Measurements from ENCODE around the gene ACOXL.
"Not testable (repeated sequence)": the region's sequence is repeated elsewhere in the genome, so short reads cannot be mapped to it uniquely, and the experiment has no call there.

Gene ACOXL

DNA sequence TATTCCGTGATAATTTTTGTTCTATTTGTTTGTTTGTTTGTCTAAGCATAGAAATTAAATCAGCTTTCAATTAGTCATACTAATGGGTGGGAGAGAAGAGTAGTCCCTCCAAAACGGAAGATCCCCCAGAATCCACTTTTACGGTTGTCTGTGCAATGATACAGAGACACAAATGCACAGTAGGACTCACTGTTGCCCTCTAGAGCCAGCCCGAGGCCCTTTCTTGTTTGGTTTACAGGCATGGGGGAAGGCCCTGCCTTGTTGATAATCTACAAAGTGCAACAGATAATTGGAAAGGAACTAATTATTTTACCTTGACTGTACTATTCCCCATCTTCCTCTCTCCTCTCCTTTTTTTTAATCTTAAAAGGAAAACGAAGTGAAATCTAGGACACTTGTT is 121.1 kb downstream of the ACOXL start:
- no peak for FAIRE-seq
- TF ChIP-seq SPI1 (IDR thresholded peaks at IDR 0.05; ENCODE audit: low read depth, low read length) (no peak), TAF1 (IDR thresholded peaks at IDR 0.05; ENCODE audit: low read depth, low read length) (no peak), POU2F2 (IDR thresholded peaks at IDR 0.05; ENCODE audit: low read depth, low read length) (no peak), PAX5 (IDR thresholded peaks at IDR 0.05; ENCODE audit: insufficient read depth, low read length, severe bottlenecking) (no peak), POLR2A (IDR thresholded peaks at IDR 0.05; ENCODE audit: low read depth, low read length) (no peak), POLR2AphosphoS5 (IDR thresholded peaks at IDR 0.05; ENCODE audit: low read depth, low read length) (no peak)
- no peak for DNase-seq (ENCODE audit: insufficient read length, low spot score)

DNA sequence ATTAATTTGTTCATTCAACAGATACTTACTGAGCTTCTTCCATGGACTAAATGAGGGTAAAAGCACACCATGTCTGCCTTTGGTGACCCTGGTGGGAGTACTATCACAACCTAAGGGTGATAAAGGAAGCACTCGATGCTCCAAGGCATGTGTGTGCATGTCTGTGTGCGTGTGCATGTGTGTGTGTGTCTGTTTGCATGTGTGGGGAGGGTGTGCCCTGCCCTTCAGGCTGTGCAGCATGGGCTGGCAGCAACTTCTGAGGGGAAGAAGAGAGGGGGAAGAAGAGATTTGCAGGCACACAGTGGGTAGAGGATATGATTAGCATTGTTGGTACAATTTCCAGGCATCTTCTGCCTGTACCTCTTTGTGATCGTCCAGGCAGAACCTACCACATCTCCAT is 121.6 kb downstream of the ACOXL start:
- TF ChIP-seq SPI1 (IDR thresholded peaks at IDR 0.05; ENCODE audit: low read depth, low read length) (no peak), POU2F2 (IDR thresholded peaks at IDR 0.05; ENCODE audit: low read depth, low read length) (no peak), POLR2A (IDR thresholded peaks at IDR 0.05; ENCODE audit: low read depth, low read length) (no peak), POLR2AphosphoS5 (IDR thresholded peaks at IDR 0.05; ENCODE audit: low read depth, low read length) (no peak), TAF1 (IDR thresholded peaks at IDR 0.05; ENCODE audit: low read depth, low read length) (no peak)
- DNase-seq (ENCODE audit: insufficient read length, low spot score): no peak
- FAIRE-seq: no peak

DNA sequence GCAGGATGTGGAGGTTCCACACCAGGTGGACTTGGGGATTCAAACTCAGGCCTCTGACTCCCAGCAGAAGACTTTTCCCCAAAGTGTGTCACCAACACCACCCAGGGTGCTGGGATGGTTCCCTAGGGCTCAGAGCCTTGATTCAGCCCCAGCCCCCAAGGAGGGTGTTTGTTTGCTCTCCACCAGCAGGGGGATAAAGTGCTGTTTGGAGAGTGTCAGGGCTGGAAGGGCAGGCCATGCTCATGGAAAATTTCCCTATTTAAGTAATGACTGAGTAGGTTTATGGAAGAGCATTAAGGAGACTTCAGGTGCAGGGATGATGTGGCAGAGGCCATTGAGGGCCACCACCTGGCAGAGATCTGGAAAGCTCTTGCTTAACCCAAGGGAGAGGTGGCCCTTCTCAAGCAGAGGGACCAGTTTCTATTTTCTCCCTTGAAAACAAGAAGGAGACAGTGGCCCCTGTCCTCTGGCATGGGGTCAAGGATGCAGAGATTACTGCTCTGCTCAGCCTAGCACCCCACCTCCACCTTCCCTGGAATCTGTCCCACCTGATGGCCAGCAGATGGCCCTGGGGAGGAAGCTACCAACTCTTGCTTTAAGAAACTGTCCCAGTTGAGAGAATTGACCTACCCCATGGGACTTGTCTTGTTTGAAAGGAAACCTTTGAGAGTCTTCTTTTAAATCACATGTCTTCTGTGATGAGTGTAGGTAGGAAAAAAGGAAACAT is 122.1 kb downstream of the ACOXL start:
- TF ChIP-seq POLR2AphosphoS5 (IDR thresholded peaks at IDR 0.05; ENCODE audit: low read depth, low read length) (no peak), PAX5 (IDR thresholded peaks at IDR 0.05; ENCODE audit: insufficient read depth, low read length, severe bottlenecking) (no peak), TAF1 (IDR thresholded peaks at IDR 0.05; ENCODE audit: low read depth, low read length) (no peak), SPI1 (IDR thresholded peaks at IDR 0.05; ENCODE audit: low read depth, low read length) (no peak), POLR2A (IDR thresholded peaks at IDR 0.05; ENCODE audit: low read depth, low read length) (no peak), POU2F2 (IDR thresholded peaks at IDR 0.05; ENCODE audit: low read depth, low read length) (no peak)
- FAIRE-seq (no peak), DNase-seq (ENCODE audit: insufficient read length, low spot score) (no peak)

GRCh38 chr2:110855841-110856240 is 123.5 kb downstream of the ACOXL start:
- not testable (repeated sequence) for FAIRE-seq

DNA sequence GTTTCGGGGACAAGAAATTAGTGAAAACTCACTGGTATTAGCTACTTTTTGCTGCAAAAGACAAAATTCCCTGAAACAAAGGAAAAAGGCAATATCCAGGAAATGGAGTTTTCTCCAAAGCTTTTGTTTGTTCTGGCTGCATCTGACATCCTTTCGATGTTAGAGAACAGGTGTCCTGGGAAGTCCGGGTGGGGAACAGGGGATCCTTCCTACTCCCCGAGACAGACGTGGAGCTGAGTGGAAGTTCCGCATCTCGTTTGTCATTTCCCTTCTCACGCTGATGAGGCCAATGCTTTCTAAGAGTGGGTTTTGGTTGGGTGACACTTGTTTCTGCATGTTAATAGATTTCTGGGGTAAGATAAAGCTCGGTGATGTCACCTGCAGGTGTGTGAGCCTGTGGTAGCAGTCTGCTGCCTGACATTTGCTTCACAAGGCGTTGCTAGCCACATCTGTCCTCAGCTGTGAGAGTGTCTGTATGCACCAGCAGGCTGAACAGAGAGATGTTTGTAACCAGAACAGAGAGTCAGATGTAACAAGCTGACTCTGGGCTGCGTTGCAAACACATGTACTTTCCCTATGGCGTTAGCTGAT is 125.9 kb downstream of the ACOXL start:
- DNase-seq (ENCODE audit: insufficient read length, low spot score): no peak
- FAIRE-seq: peak; percentile 9
- TF ChIP-seq TAF1 (IDR thresholded peaks at IDR 0.05; ENCODE audit: low read depth, low read length): no peak
- no peak for TF ChIP-seq SPI1 (IDR thresholded peaks at IDR 0.05; ENCODE audit: low read depth, low read length)
- no peak for TF ChIP-seq POLR2AphosphoS5 (IDR thresholded peaks at IDR 0.05; ENCODE audit: low read depth, low read length)
- TF ChIP-seq POLR2A (IDR thresholded peaks at IDR 0.05; ENCODE audit: low read depth, low read length): no peak
- TF ChIP-seq PAX5 (IDR thresholded peaks at IDR 0.05; ENCODE audit: insufficient read depth, low read length, severe bottlenecking): no peak
- TF ChIP-seq POU2F2 (IDR thresholded peaks at IDR 0.05; ENCODE audit: low read depth, low read length): no peak

More at GRCh38 chr2:110855841-110856240, 123.5 kb downstream of the ACOXL start:
- DNase-seq (ENCODE audit: insufficient read length, low spot score): not testable (repeated sequence)

- TF ChIP-seq SPI1 (IDR thresholded peaks at IDR 0.05; ENCODE audit: low read depth, low read length) (no peak), POU2F2 (IDR thresholded peaks at IDR 0.05; ENCODE audit: low read depth, low read length) (no peak), POLR2AphosphoS5 (IDR thresholded peaks at IDR 0.05; ENCODE audit: low read depth, low read length) (no peak), PAX5 (IDR thresholded peaks at IDR 0.05; ENCODE audit: insufficient read depth, low read length, severe bottlenecking) (no peak), TAF1 (IDR thresholded peaks at IDR 0.05; ENCODE audit: low read depth, low read length) (no peak)
- FAIRE-seq (no peak), DNase-seq (ENCODE audit: insufficient read length, low spot score) (no peak)
Measured at GRCh38 chr2:110858993-110859701, 126.8 kb downstream of the ACOXL start.

GRCh38 chr2:110860630-110861029 is 128.3 kb downstream of the ACOXL start:
- TF ChIP-seq POLR2AphosphoS5 (IDR thresholded peaks at IDR 0.05; ENCODE audit: low read depth, low read length) (no peak), POLR2A (IDR thresholded peaks at IDR 0.05; ENCODE audit: low read depth, low read length) (no peak), PAX5 (IDR thresholded peaks at IDR 0.05; ENCODE audit: insufficient read depth, low read length, severe bottlenecking) (no peak), SPI1 (IDR thresholded peaks at IDR 0.05; ENCODE audit: low read depth, low read length) (no peak), POU2F2 (IDR thresholded peaks at IDR 0.05; ENCODE audit: low read depth, low read length) (no peak), TAF1 (IDR thresholded peaks at IDR 0.05; ENCODE audit: low read depth, low read length) (no peak)
- FAIRE-seq (no peak), DNase-seq (ENCODE audit: insufficient read length, low spot score) (no peak)

- no peak for TF ChIP-seq POLR2A (IDR thresholded peaks at IDR 0.05; ENCODE audit: low read depth, low read length)
- no peak for TF ChIP-seq POLR2AphosphoS5 (IDR thresholded peaks at IDR 0.05; ENCODE audit: low read depth, low read length)
- TF ChIP-seq PAX5 (IDR thresholded peaks at IDR 0.05; ENCODE audit: insufficient read depth, low read length, severe bottlenecking): no peak
- no peak for TF ChIP-seq TAF1 (IDR thresholded peaks at IDR 0.05; ENCODE audit: low read depth, low read length)
- TF ChIP-seq POU2F2 (IDR thresholded peaks at IDR 0.05; ENCODE audit: low read depth, low read length): no peak
- FAIRE-seq: no peak
- DNase-seq (ENCODE audit: insufficient read length, low spot score): no peak
Measured at GRCh38 chr2:110861616-110862260, 129.4 kb downstream of the ACOXL start.

GRCh38 chr2:110863726-110864125 is 131.4 kb downstream of the ACOXL start:
- no peak for DNase-seq (ENCODE audit: insufficient read length, low spot score)
- TF ChIP-seq POU2F2 (IDR thresholded peaks at IDR 0.05; ENCODE audit: low read depth, low read length): no peak
- no peak for TF ChIP-seq SPI1 (IDR thresholded peaks at IDR 0.05; ENCODE audit: low read depth, low read length)
- no peak for TF ChIP-seq POLR2AphosphoS5 (IDR thresholded peaks at IDR 0.05; ENCODE audit: low read depth, low read length)
- TF ChIP-seq POLR2A (IDR thresholded peaks at IDR 0.05; ENCODE audit: low read depth, low read length): no peak
- TF ChIP-seq TAF1 (IDR thresholded peaks at IDR 0.05; ENCODE audit: low read depth, low read length): no peak
- TF ChIP-seq PAX5 (IDR thresholded peaks at IDR 0.05; ENCODE audit: insufficient read depth, low read length, severe bottlenecking): no peak
- no peak for FAIRE-seq
